Medulla oblongata (tissue), 1 donor: ENCODE measurements around the gene IGF1R.
"Not testable (repeated sequence)": the region's sequence is repeated elsewhere in the genome, so short reads cannot be mapped to it uniquely, and the experiment has no call there.

Source experiments
- DNase-seq: peaks from one replicate; pipeline ENCODE4 v3.0.0-alpha.2; 2015; ENCODE audit errors: extremely low spot score

IGF1R gene

GRCh38 chr15:98647774-98648653 lies at the start of gene IGF1R:
IGF1R (plus strand) TSS chr15:98648539; CDS start chr15:98649582, 1,043 bp downstream.
- DNase-seq = peak; percentile 90

DNA sequence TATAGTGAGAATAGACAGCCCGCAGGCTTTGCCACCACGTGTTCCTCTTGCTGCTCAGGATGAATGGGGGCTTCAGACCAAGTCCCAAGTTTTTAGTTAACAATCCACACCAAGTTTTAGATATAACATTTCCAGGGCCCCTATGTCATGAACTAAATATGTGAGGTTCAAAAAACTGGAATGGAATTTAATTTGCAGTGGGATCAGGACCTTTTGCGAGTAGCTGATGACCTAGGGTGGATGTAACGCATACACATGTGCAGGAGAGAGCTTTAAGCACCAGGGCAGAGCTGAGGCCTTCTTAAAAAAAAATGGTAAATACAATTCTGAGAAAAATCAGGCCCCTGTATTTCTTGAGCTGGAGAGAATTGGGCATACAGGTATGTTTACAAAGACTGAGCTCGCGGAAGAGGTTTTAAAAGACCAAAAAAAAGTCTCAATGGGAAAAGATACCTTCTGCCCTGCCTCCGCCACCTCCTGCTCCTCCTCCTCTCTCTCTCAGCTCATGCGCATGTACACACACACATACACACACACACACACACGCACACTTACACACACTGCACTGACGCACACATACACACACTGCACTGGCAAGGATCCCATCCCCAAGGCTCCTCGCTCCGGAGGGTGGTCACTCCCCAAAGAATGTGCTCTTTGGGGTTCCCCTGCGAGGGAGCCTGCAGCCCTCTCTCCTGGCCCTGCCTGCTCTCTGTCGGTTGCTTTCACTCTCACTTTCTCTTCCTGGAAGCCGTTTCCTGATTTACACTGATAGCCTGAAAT lies 48.2 kb upstream of the IGF1R start:
- DNase-seq = peak; percentile 64

DNA sequence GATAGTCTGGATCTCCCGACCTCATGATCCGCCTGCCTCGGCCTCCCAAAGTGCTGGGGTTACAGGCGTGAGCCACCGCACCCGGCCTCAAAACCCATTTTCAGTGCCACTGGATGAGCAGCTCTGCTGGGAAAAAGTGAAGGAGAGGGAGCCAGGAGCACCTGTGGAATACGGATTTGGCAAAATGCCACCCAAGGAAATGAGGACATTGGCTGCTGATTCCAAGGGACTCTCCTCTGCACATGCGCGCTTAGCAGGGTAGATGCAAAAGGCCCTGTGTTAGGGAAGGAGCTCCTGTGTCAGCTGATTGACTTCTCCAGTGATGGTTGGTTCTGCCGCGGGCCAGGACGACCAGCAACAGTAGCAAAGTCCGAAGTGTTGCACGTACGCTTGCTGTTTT lies 43.4 kb upstream of the IGF1R start:
- DNase-seq = no peak

- DNase-seq = no peak
Measured at GRCh38 chr15:98609144-98609852, 39.0 kb upstream of the IGF1R start.

DNA sequence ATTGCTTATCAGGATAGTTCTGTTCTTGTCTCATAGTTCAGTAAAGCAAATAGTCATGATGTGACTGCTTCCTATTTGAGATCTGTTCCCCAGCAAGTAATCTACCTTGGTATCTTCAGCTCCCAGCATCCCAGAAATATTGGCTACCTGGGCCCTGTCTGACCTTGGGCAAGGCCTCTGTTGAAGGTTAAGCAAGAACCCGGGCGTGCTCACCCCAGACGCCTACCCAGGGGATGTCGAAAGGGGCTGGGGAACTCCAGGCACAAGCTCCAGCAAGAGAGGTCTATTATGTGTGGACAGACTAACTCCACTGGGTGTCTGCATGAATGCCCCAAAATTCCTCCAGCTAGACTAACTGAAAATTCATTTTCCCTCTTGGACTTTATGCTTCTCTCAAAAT lies 37.3 kb upstream of the IGF1R start:
- no peak for DNase-seq

DNA sequence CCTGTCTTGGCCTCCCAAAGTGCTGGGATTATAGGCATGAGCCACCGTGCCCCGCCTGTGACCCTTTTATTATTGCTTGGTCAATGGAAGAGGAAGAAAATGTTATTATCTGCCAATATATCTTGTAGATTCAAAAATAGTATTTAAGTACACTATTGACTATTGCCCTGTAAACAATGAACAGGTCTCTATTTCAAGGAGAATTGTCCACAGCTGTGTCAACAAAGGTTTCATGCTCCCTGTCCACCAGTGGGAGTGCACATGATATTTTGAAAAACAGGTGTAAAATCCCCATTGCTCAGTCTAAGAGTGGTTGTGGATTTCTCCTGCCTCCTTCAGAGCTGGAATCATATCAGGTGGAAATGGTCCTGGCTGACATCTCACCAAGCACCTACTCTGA lies 36.5 kb upstream of the IGF1R start:
- DNase-seq = no peak

GRCh38 chr15:98612490-98613110 lies 35.7 kb upstream of the IGF1R start:
- no peak for DNase-seq

DNA sequence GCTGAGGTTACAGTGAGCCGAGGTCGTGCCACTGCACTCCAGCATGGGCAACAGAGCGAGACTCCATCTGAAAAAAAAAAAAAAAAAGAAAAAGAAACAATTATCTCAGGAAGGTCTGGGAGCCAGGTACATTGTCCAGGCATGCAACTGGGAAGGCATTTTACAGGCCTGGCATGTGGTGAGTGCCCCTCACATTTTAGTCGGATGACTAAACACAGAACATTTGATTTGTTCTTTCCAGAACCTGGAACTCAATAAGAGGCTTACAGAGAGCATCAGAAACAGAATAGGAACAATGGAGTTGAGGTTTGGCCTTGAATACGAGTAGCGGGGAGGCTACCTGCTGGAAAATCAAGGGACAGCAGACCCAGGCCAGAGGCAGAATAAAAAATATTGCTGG lies 33.7 kb upstream of the IGF1R start:
- no peak for DNase-seq

DNA sequence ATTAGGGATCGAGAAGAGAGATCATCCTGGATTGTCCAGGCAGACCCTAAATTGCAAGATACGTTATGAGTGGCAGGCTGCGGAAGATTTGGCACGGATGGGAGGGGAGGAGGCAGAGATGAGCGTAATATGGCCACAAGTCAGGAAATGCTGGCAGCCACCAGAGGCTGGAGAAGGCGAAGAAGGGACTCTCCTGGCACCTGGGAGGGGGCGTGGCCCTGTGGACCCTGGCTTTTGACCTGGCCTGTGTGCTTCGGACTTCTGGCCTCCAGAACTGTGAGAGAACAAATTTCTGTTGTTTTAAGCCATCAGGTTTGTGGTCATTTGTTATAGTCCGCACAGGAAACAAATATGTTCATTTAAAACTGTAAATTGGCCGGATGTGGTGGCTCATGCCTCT lies 31.9 kb upstream of the IGF1R start:
- DNase-seq = no peak

DNA sequence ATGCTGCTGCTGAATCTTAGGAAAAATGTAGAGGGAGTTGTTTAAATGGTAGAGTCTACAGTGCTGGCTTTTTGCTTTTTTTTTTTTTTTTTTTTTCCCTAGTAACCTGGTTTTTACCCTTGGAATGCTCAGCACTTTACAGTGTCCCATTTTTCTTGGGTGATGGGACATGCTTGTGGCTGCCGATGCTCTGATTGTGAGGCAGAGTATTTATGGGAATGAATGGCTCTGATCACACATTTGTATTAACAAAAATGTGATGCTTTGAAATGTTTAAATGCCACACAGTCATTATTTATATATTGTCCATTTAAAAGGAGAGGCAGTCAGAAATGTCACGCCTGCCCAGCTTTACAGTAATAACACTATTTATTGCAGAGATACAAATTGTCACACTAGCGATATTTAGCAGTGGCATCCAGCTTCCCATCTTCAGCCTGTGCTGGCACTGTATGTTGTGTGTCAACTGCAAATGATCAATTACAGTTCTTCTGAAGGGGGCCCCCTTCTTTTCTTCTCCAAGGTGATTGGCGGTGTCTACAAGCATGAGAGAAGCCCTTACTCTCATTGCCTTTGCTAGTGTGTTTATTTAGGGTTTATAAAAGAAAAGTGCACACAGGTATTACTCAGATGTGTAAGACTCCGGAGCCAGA lies 30.9 kb upstream of the IGF1R start:
- DNase-seq = no peak

DNA sequence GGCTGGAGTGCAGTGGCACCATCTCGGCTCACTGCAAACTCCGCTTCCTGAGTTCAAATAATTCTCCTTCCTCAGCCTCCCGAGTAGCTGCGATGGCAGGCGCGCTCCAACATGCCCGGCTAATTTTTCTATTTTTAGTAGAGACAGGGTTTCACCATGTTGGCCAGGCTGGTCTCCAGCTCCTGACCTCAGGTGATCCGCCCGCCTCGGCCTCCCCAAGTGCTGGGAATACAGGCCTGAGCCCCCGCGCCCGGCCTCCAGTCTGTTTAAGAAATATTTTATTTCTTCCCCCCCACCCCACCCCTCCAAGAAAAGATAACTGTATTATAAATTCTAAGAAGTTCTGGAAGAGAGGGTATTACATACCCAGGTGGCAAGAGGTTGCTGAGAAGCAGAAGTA lies 29.8 kb upstream of the IGF1R start:
- DNase-seq = not testable (repeated sequence)

GRCh38 chr15:98620020-98620419 lies 28.3 kb upstream of the IGF1R start:
- DNase-seq = no peak

GRCh38 chr15:98621021-98621420 lies 27.3 kb upstream of the IGF1R start:
- DNase-seq = no peak

- no peak for DNase-seq
Measured at GRCh38 chr15:98625614-98626013, 22.7 kb upstream of the IGF1R start.

- DNase-seq = no peak
Measured at GRCh38 chr15:98626153-98626552, 22.2 kb upstream of the IGF1R start.

DNA sequence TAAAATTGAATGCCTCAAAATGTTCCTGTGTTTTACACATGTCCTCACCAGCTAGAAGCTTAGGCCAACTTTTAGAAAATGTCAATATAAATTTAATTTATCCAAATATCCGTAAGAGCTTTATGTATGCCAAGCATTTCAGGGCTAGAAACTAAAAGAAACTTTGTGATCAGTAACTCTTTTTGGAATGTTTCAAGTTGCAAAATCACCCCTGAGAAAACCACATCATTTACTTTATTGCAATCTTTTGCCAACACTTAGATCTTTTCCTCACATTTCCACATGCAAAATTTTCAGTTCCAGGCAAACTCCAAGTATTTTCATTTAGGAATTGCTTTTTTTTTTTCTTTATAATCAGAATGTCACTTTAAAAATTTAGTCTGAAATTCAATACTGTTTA lies 20.1 kb upstream of the IGF1R start:
- no peak for DNase-seq

GRCh38 chr15:98635848-98636247 lies 12.5 kb upstream of the IGF1R start:
- DNase-seq = no peak

- no peak for DNase-seq
Measured at GRCh38 chr15:98643115-98643514, 5.2 kb upstream of the IGF1R start.

- peak; percentile 9 for DNase-seq
Measured at GRCh38 chr15:98646546-98647025, 1.8 kb upstream of the IGF1R start.

DNA sequence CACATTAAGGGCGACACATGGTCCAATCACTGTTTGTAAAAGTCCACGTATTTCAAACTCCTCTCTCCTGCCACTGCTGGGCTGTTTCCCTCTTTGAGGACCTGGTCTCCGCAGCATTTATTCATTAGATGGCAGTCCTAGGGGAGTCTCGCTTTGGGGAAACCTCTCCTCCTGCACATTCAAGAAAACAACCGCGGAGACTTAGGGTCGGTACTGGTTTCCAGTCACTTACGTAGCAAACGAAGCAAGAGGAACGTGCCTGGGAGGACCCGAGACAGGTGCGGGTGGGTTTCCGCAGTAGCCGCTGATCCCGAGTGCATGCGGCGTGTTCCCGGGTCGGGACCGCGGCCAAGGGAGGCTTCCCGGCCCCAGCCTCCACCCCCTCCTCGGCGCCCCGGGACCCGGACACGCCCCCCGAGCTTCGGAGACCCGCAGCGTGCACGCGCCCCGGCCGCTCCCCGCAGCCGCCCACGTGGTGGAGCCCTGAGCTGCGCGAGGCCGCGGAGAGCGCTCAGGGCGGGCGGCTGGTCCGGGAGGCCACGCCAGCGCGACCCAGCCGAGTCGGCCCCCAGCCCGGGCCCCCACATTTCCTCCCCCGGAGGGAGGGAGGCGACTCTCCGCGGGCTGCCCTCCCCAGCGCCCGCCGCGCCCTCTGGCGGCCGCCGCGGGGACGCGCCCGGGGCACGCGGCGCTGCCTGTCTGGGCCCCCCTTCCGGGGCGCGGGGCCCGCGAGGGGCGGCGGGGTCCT lies 1.1 kb upstream of the IGF1R start:
- peak; percentile 70 for DNase-seq
